Measurements from ENCODE around the gene TSSK3.

DNA sequence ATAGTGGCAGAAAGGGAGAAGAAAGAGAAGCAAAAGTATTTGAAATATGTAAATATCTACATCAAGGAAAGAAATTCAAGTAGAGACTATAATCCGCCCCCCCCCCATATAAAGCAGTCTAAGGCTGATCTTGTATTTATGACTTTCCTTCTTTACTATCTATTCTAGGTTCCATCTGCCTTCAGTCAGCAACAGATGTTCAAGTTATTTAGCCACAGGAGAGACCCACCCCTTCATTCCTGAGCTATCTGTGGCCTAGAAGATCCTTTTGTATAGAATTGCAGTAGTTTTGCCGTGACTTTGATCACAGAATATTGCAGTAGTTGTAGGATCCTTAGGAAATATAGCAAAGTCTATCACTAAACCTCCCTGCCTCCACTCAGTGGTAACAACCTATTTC, 42.6 kb downstream of the TSSK3 start:
- TF ChIP-seq, protein P1, sequence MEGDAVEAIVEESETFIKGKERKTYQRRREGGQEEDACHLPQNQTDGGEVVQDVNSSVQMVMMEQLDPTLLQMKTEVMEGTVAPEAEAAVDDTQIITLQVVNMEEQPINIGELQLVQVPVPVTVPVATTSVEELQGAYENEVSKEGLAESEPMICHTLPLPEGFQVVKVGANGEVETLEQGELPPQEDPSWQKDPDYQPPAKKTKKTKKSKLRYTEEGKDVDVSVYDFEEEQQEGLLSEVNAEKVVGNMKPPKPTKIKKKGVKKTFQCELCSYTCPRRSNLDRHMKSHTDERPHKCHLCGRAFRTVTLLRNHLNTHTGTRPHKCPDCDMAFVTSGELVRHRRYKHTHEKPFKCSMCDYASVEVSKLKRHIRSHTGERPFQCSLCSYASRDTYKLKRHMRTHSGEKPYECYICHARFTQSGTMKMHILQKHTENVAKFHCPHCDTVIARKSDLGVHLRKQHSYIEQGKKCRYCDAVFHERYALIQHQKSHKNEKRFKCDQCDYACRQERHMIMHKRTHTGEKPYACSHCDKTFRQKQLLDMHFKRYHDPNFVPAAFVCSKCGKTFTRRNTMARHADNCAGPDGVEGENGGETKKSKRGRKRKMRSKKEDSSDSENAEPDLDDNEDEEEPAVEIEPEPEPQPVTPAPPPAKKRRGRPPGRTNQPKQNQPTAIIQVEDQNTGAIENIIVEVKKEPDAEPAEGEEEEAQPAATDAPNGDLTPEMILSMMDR (IDR thresholded peaks at IDR 0.05; ENCODE audit: low read depth, low read length) = no peak
- TF ChIP-seq EZH2phosphoT487 (IDR thresholded peaks at IDR 0.05; ENCODE audit: low read depth) = no peak
